ENCODE measurements around the gene TDRD3. TPM values are rescaled to one million over a fixed set of nuclear protein-coding genes. Genes with fewer than 3 reads are reported as not detected.
A peak's percentile ranks its signal among the peaks of the same experiment; 100 is the strongest.

TDRD3 gene
- total RNA-seq, 2 donors from 2014 or later: 18.8 to 39.2 TPM

GRCh38 chr13:60433505-60433904, 36.5 kb downstream of the TDRD3 start:
- Histone ChIP-seq H3K4me1 (ENCODE audit: control insufficient read depth in 1 of 2, low read depth in 2 of 2) (peaks cover 0 to 15% of the 10 kb centered on the region in 2 donors), H3K4me3 (peak overlapping the region; percentile 51), H3K9me3 (no peaks in the 10 kb centered on the region), H3K27ac (peak overlapping the region in 1 of 2 donors; percentile 38), H3K36me3 (no peaks in the 10 kb centered on the region), H3K27me3 (replicated peaks; ENCODE audit: insufficient read depth) (no peaks in the 10 kb centered on the region)
- DNase-seq (ENCODE audit: low spot score): no peak
- no peak for TF ChIP-seq CTCF (IDR thresholded peaks at IDR 0.05)
- no peak for ATAC-seq (ENCODE audit: insufficient number of reproducible peaks, low FRiP score, low read depth)

- ATAC-seq (ENCODE audit: insufficient number of reproducible peaks, low FRiP score, low read depth) (no peak), DNase-seq (ENCODE audit: low spot score) (no peak)
- Histone ChIP-seq H3K27ac (no peak overlapping the region), H3K36me3 (no peaks in the 10 kb centered on the region), H3K4me1 (ENCODE audit: control insufficient read depth in 1 of 2, low read depth in 2 of 2) (peaks cover 0 to 15% of the 10 kb centered on the region in 2 donors), H3K4me3 (no peak overlapping the region), H3K9me3 (no peaks in the 10 kb centered on the region), H3K27me3 (replicated peaks; ENCODE audit: insufficient read depth) (no peaks in the 10 kb centered on the region)
- no peak for TF ChIP-seq CTCF (IDR thresholded peaks at IDR 0.05)
Observed at GRCh38 chr13:60435762-60436374, 38.8 kb downstream of the TDRD3 start.

GRCh38 chr13:60439201-60439600, 42.2 kb downstream of the TDRD3 start:
- Histone ChIP-seq H3K27ac (no peak overlapping the region), H3K4me3 (no peak overlapping the region), H3K9me3 (no peaks in the 10 kb centered on the region), H3K36me3 (no peaks in the 10 kb centered on the region), H3K4me1 (ENCODE audit: control insufficient read depth in 1 of 2, low read depth in 2 of 2) (peaks cover 0 to 2% of the 10 kb centered on the region in 2 donors), H3K27me3 (replicated peaks; ENCODE audit: insufficient read depth) (no peaks in the 10 kb centered on the region)
- no peak for DNase-seq (ENCODE audit: low spot score)
- no peak for ATAC-seq (ENCODE audit: insufficient number of reproducible peaks, low FRiP score, low read depth)
- TF ChIP-seq CTCF (IDR thresholded peaks at IDR 0.05): no peak

- no peaks in the 10 kb centered on the region for H3K4me1 ChIP-seq (ENCODE audit: control insufficient read depth in 1 of 2, low read depth in 2 of 2)
- H3K27ac ChIP-seq: no peak overlapping the region
- ATAC-seq (ENCODE audit: insufficient number of reproducible peaks, low FRiP score, low read depth) (no peak), DNase-seq (ENCODE audit: low spot score) (no peak)
- TF ChIP-seq CTCF (IDR thresholded peaks at IDR 0.05): no peak
- H3K36me3 ChIP-seq: no peaks in the 10 kb centered on the region
- no peaks in the 10 kb centered on the region for H3K27me3 ChIP-seq (replicated peaks; ENCODE audit: insufficient read depth)
- no peaks in the 10 kb centered on the region for H3K9me3 ChIP-seq
- H3K4me3 ChIP-seq: no peak overlapping the region
Observed at GRCh38 chr13:60441761-60442160, 44.7 kb downstream of the TDRD3 start.

GRCh38 chr13:60448907-60449510, 52.0 kb downstream of the TDRD3 start:
- Histone ChIP-seq H3K36me3 (no peaks in the 10 kb centered on the region), H3K9me3 (no peaks in the 10 kb centered on the region), H3K4me3 (peak overlapping the region; percentile 39), H3K27ac (peak overlapping the region in 1 of 2 donors; percentile 27), H3K27me3 (replicated peaks; ENCODE audit: insufficient read depth) (no peaks in the 10 kb centered on the region), H3K4me1 (ENCODE audit: control insufficient read depth in 1 of 2, low read depth in 2 of 2) (peaks cover 9% of the 10 kb centered on the region in 2 donors)
- DNase-seq (ENCODE audit: low spot score): no peak
- peak; percentile 71 for TF ChIP-seq CTCF (IDR thresholded peaks at IDR 0.05)
- peak; percentile 65 for ATAC-seq (ENCODE audit: insufficient number of reproducible peaks, low FRiP score, low read depth)
